WTC11 (cell line): ENCODE results near the gene SFI1. TPM values are rescaled to one million over a fixed set of nuclear protein-coding genes. Genes with fewer than 3 reads are reported as not detected.

Source experiments
- ATAC-seq: fragments of 200-7000 bp; cut with Tn5 transposase; 2 replicates; pipeline ENCODE4 v1.10.0; 2021; ENCODE audit warnings: mild to moderate bottlenecking, moderate library complexity
- CTCF ChIA-PET: fragments of 300-600 bp; sonication (Branson Sonifier 250); formaldehyde crosslinking; loops from one replicate; lab custom pipeline; 2021; ENCODE audit warnings: antibody characterized with exemption; lab: Charles Lee
- POLR2A ChIA-PET: fragments of 350-600 bp; sonication (Branson Sonifier 250); formaldehyde crosslinking; loops from one replicate; lab custom pipeline; 2021; ENCODE audit warnings: antibody characterized with exemption; lab: Charles Lee
- DNase-seq: peaks from one replicate; pipeline ENCODE4 v3.0.0; 2021; ENCODE audit warnings: low spot score
- H3K27ac Mint-ChIP-seq: 2 replicates; pipeline ENCODE4 v1.8.0; 2021; ENCODE audit warnings: mixed read lengths
- H3K27me3 Mint-ChIP-seq: 2 replicates; pipeline ENCODE4 v1.8.0; 2021; ENCODE audit warnings: low read depth, mild to moderate bottlenecking, moderate library complexity, mixed read lengths
- H3K36me3 Mint-ChIP-seq: 2 replicates; pipeline ENCODE4 v1.8.0; 2021; ENCODE audit warnings: mixed read lengths
- H3K4me1 Mint-ChIP-seq: 2 replicates; pipeline ENCODE4 v1.8.0; 2022; ENCODE audit warnings: mixed read lengths
- H3K4me3 Mint-ChIP-seq: 2 replicates; pipeline ENCODE4 v1.8.0; 2021; ENCODE audit warnings: mild to moderate bottlenecking, moderate library complexity, mixed read lengths
- H3K9me3 Mint-ChIP-seq: 2 replicates; pipeline ENCODE4 v1.8.0; 2021; ENCODE audit warnings: mixed read lengths
- ATF6 ChIP-seq: sonication (generic); formaldehyde crosslinking; IDR thresholded peaks from 2 replicates; pipeline ENCODE4 v1.8.1; 2023; ENCODE audit warnings: mild to moderate bottlenecking, missing genetic modification reagents
- E2F4 ChIP-seq: sonication (generic); formaldehyde crosslinking; IDR thresholded peaks from 2 replicates; pipeline ENCODE4 v1.8.1; 2022; ENCODE audit warnings: low read depth, mild to moderate bottlenecking, moderate library complexity, missing genetic modification reagents, borderline replicate concordance
- FOXP1 ChIP-seq: sonication (generic); formaldehyde crosslinking; IDR thresholded peaks from 2 replicates; pipeline ENCODE4 v1.8.0; 2022; ENCODE audit warnings: missing genetic modification reagents, mild to moderate bottlenecking, moderate library complexity, borderline replicate concordance
- KAT7 ChIP-seq: sonication (generic); formaldehyde crosslinking; IDR thresholded peaks from 2 replicates; pipeline ENCODE4 v1.8.1; 2023; ENCODE audit warnings: missing genetic modification reagents, mild to moderate bottlenecking, borderline replicate concordance
- MLX ChIP-seq: sonication (generic); formaldehyde crosslinking; IDR thresholded peaks from 2 replicates; pipeline ENCODE4 v1.8.1; 2023; ENCODE audit warnings: mild to moderate bottlenecking, missing genetic modification reagents, moderate library complexity
- NFATC4 ChIP-seq: fragments of 250-450 bp; sonication (Bioruptor Pico); IDR thresholded peaks from 2 replicates; pipeline ENCODE4 v1.9.0; 2021; ENCODE audit warnings: mild to moderate bottlenecking
- NFE2L1 ChIP-seq: sonication (generic); formaldehyde crosslinking; IDR thresholded peaks from 2 replicates; pipeline ENCODE4 v1.8.1; 2023; ENCODE audit warnings: missing genetic modification reagents
- NR1H2 ChIP-seq: sonication (generic); formaldehyde crosslinking; IDR thresholded peaks from 2 replicates; pipeline ENCODE4 v1.9.0; 2021; ENCODE audit warnings: mild to moderate bottlenecking, moderate library complexity, missing genetic modification reagents
- SMAD4 ChIP-seq: sonication (generic); formaldehyde crosslinking; IDR thresholded peaks from 2 replicates; pipeline ENCODE4 v1.8.0; 2022; ENCODE audit warnings: mild to moderate bottlenecking, missing genetic modification reagents
- SOX15 ChIP-seq: fragments of 250-450 bp; sonication (Bioruptor Pico); IDR thresholded peaks from 2 replicates; pipeline ENCODE4 v1.9.0; 2021; ENCODE audit warnings: mild to moderate bottlenecking
- STAT6 ChIP-seq: sonication (generic); formaldehyde crosslinking; conservative IDR thresholded peaks from 2 replicates; pipeline ENCODE4 v1.8.1; 2023; ENCODE audit warnings: mild to moderate bottlenecking, low read depth, missing genetic modification reagents, moderate library complexity
- TCF7 ChIP-seq: sonication (generic); formaldehyde crosslinking; IDR thresholded peaks from 2 replicates; pipeline ENCODE4 v1.8.0; 2022; ENCODE audit warnings: mild to moderate bottlenecking, low read depth, missing genetic modification reagents, moderate library complexity
- TEAD4 ChIP-seq: sonication (generic); formaldehyde crosslinking; IDR thresholded peaks from 2 replicates; pipeline ENCODE4 v1.8.0; 2022; ENCODE audit warnings: mild to moderate bottlenecking, missing genetic modification reagents
- TP53 ChIP-seq: sonication (generic); formaldehyde crosslinking; IDR thresholded peaks from 2 replicates; pipeline ENCODE4 v1.8.1; 2023; ENCODE audit warnings: mild to moderate bottlenecking, missing genetic modification reagents
- USF1 ChIP-seq: sonication (generic); formaldehyde crosslinking; IDR thresholded peaks from 2 replicates; pipeline ENCODE4 v1.8.0; 2022; ENCODE audit warnings: mild to moderate bottlenecking, missing genetic modification reagents
- ZNF138 ChIP-seq: sonication (generic); formaldehyde crosslinking; conservative IDR thresholded peaks from 2 replicates; pipeline ENCODE4 v1.8.1; 2022; ENCODE audit warnings: mild to moderate bottlenecking, moderate library complexity, missing genetic modification reagents
- ZNF232 ChIP-seq: sonication (generic); formaldehyde crosslinking; IDR thresholded peaks from 2 replicates; pipeline ENCODE4 v1.8.0; 2022; ENCODE audit warnings: mild to moderate bottlenecking, missing genetic modification reagents
- ZNF281 ChIP-seq: sonication (generic); formaldehyde crosslinking; IDR thresholded peaks from 2 replicates; pipeline ENCODE4 v1.8.0; 2023; ENCODE audit warnings: mild to moderate bottlenecking, missing genetic modification reagents
- ZNF396 ChIP-seq: fragments of 250-450 bp; sonication (Bioruptor Pico); IDR thresholded peaks from 2 replicates; pipeline ENCODE4 v1.8.0; 2021; ENCODE audit warnings: mild to moderate bottlenecking, moderate library complexity, borderline replicate concordance
- ZNF425 ChIP-seq: fragments of 250-450 bp; sonication (Bioruptor Pico); conservative IDR thresholded peaks from 2 replicates; pipeline ENCODE4 v1.9.0; 2021; ENCODE audit warnings: mild to moderate bottlenecking
- ZNF671 ChIP-seq: fragments of 250-450 bp; sonication (Bioruptor Pico); IDR thresholded peaks from 2 replicates; pipeline ENCODE4 v1.8.0; 2021; ENCODE audit warnings: mild to moderate bottlenecking
- total RNA-seq: library from RNA; stranded (reverse); gene quantifications from 3 replicates; pipeline ENCODE4 v1.2.3, GENCODE V29; 2021

The SFI1 gene
- total RNA-seq, 1 experiment from 2014 or later = 43.6 TPM

- TF ChIP-seq ZNF281 (CRISPR knock-in tag) (no peak), KAT7 (CRISPR knock-in tag) (no peak; the same call in 1 of the 2 replicates), ZNF138 (CRISPR knock-in tag) (no peak), NFATC4 (CRISPR knock-in tag) (no peak), USF1 (CRISPR knock-in tag) (peak; percentile 31; the same call in 1 of the 2 replicates), ZNF671 (CRISPR knock-in tag) (no peak), ZNF232 (peak; percentile 85), NFE2L1 (CRISPR knock-in tag) (no peak; the same call in 1 of the 2 replicates), NR1H2 (CRISPR knock-in tag) (no peak), STAT6 (no peak), FOXP1 (peak; percentile 93; the same call in 1 of the 2 replicates), SOX15 (CRISPR knock-in tag) (no peak), ATF6 (CRISPR knock-in tag) (no peak), TEAD4 (CRISPR knock-in tag) (no peak), ZNF425 (CRISPR knock-in tag) (no peak), TCF7 (CRISPR knock-in tag) (no peak), SMAD4 (CRISPR knock-in tag) (no peak)
Observed at GRCh38 chr22:31496007-31496734, at the start of gene SFI1 (continued).

GRCh38 chr22:31446767-31447166 is 49.6 kb upstream of the SFI1 start:
- POLR2A ChIA-PET = no interaction called here
- no peak for TF ChIP-seq USF1 (CRISPR knock-in tag)
- no peak for TF ChIP-seq ZNF396
- TF ChIP-seq TP53 (CRISPR knock-in tag) = no peak
- no peak for TF ChIP-seq E2F4 (CRISPR knock-in tag)
- TF ChIP-seq MLX (CRISPR knock-in tag) = no peak
- TF ChIP-seq ATF6 (CRISPR knock-in tag) = no peak

More at GRCh38 chr22:31446767-31447166, 49.6 kb upstream of the SFI1 start:
- H3K36me3 Mint-ChIP-seq = peaks cover 17% of the 10 kb centered on the region
- no peak overlapping the region for H3K27ac Mint-ChIP-seq
- no peaks in the 10 kb centered on the region for H3K4me1 Mint-ChIP-seq
- H3K27me3 Mint-ChIP-seq = no peaks in the 10 kb centered on the region
- no peaks in the 10 kb centered on the region for H3K9me3 Mint-ChIP-seq
- CTCF ChIA-PET = no interaction called here
- H3K4me3 Mint-ChIP-seq = no peak overlapping the region
- no peak for DNase-seq
- ATAC-seq = no peak
